Measurements from ENCODE around the gene AK5.
A peak's percentile ranks its signal among the peaks of the same experiment; 100 is the strongest.

AK5 gene

DNA sequence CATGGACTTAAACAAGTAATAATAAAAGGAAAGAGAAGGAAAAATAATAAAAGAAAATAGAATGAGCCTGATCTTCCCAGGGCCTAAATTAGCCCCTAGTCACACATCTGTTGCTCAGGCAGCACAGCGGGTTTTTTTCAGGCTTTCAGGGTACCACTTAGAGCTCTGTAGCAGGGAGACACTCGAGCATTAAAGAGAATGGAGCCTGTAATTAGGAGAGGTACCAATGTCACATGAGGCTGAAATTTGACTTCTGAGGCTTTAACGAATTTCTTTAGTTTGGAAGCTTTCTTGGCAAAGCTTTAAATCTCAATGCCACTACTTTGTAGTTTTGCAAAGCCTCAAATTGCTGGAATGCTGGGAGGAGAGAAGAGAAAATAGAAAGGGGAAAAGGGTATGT lies 116.3 kb downstream of the AK5 start:
- TF ChIP-seq, protein P1, sequence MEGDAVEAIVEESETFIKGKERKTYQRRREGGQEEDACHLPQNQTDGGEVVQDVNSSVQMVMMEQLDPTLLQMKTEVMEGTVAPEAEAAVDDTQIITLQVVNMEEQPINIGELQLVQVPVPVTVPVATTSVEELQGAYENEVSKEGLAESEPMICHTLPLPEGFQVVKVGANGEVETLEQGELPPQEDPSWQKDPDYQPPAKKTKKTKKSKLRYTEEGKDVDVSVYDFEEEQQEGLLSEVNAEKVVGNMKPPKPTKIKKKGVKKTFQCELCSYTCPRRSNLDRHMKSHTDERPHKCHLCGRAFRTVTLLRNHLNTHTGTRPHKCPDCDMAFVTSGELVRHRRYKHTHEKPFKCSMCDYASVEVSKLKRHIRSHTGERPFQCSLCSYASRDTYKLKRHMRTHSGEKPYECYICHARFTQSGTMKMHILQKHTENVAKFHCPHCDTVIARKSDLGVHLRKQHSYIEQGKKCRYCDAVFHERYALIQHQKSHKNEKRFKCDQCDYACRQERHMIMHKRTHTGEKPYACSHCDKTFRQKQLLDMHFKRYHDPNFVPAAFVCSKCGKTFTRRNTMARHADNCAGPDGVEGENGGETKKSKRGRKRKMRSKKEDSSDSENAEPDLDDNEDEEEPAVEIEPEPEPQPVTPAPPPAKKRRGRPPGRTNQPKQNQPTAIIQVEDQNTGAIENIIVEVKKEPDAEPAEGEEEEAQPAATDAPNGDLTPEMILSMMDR (conservative IDR thresholded peaks at IDR 0.05): no peak
- H3K27ac ChIP-seq: no peak overlapping the region

DNA sequence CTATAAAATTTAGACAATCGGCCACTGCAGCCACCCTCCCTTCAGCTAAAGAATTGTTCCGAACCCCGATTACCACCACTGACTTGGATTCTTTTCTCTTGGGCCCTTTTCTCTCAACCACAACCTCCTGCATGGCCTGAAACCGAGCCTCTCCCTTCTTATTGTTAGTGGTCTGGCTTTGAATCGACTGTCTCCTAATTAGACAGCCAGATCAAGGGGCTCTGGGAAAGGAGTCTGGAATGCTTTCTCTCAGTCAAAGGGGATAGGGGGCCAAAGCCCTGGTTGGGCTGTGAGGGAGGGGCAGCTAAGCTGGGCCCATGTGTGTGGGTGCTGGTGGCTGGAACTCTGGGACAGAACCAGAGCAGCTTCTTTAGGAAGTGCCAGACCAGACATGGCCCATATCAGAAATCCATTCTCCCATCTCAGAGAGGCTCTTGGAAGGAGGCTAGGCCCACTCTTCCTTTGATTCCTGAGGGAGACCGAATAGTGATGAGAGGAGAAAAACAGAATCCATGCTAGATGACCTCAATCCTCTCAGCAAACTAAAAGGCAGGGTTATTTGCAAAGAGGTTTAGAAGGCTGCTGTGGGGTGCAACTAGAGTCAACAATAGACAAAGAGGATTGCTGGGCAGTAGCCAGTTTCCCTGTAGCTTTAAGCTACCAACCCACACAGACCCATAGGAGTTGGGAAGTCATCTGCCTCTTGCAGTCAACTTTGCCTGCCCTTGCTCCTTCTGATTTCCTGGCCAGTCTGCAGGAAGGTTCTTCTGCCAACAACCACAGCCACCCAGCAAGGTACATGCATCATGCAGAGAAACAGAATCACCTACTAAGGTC lies 117.6 kb downstream of the AK5 start:
- no peak overlapping the region for H3K27ac ChIP-seq
- TF ChIP-seq, protein P1 (conservative IDR thresholded peaks at IDR 0.05): no peak

DNA sequence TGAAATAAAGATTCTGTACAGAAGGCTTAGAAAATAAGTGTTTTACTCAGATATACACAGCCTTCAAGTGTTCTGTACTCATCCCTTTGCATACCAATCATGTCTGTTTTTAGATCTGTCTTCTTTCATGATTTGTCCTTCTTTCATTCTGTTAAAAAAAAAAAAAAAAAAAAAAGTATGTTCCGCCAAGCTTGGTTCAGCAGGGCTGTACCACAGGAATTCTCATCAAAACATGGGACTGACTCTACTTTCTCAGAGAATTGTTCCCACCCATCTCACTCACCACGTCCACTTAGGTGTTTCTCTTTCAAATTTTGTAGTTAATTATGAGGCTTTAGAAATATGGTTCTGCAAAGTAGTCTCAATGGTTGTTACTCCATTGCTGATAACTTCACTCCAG lies 119.0 kb downstream of the AK5 start:
- no peak overlapping the region for H3K27ac ChIP-seq
- TF ChIP-seq, protein P1 (conservative IDR thresholded peaks at IDR 0.05): no peak

DNA sequence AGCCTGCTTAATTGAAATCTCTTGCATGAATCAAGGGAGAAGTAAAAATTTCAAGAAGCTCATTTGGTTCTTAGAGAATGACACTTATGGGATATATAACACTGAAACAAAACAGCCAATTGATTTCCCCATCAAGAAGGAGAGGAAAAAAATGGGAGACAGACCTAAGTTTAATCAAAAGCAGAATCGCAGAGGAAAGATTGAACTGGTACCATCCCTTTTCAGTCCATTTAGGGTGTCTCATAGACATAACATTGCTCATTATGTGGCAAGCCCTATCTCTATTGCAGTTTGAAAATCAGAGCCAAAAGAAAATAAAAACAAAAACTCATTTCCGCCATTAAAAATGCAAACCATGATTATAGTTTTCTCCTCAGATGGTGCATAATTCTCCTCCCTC lies 119.6 kb downstream of the AK5 start:
- no peak overlapping the region for H3K27ac ChIP-seq
- TF ChIP-seq, protein P1 (conservative IDR thresholded peaks at IDR 0.05): no peak

DNA sequence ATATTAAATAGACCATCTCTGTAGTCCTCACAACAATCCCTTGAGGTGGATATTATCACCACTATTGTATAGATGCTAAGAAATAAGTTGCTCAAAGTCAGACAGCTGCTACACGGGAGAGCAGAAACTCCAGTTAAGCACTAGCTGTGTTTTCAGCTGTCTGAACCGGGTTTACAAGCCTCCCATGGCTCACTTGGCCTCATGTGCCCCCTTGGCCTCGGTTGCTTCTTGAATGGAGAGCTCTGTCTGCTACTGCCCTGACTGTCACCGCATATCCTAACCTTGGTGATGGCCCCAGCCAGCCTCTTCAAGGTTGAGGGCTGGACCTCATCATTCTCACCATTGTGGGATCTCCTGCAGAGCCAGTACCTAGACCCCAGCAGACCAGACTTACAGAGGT lies 123.4 kb downstream of the AK5 start:
- H3K27ac ChIP-seq: no peak overlapping the region
- TF ChIP-seq, protein P1 (conservative IDR thresholded peaks at IDR 0.05): no peak

DNA sequence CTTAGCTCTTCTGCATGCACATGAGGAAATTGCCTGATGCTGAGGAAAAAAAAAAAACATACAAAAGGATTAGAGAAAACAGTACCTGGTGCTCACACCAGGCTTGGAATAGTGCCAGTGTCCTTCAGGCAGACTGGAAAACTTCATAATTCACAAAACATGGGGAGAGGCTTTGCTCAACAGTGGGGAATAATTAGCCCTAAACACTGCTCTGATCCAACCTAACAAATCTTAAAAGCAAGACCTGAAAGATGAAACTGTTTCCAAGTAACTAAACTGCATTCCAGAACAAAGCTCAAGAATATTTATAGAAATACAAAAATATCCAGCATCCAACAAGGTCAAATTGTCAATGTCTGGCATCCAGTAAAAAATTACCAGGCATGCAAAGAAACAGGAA lies 124.8 kb downstream of the AK5 start:
- TF ChIP-seq, protein P1 (conservative IDR thresholded peaks at IDR 0.05): no peak
- H3K27ac ChIP-seq: no peak overlapping the region; the same call in 1 of the 2 replicates

DNA sequence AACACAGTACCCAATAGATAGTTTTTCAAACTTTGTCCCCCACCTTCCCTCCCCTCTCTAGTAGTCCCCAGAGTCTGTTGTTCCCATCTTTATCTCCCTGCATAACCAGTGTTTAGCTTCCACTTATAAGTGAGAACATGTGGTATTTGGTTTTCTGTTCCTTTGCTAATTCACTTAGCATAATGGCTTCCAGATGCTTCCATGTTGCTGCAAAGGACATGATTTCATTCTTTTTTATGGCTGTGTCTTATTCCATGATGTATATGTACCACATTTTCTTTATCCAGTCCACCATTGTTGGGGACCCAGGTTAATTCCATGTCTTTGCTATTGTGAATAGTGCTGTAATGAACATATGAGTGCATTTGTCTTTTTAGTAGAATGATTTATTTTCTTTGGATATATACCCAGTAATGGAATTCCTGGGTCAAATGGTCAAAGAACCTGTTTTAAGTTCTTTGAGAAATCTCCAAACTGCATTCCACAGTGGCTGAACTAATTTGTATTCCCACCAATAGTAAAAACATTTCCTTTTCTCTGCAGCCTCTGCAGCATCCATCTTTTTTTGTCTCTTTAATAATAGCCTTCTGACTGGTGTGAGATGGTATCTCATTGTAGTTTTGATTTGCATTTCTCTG lies 126.0 kb downstream of the AK5 start:
- TF ChIP-seq, protein P1 (conservative IDR thresholded peaks at IDR 0.05): no peak
- no peak overlapping the region for H3K27ac ChIP-seq

DNA sequence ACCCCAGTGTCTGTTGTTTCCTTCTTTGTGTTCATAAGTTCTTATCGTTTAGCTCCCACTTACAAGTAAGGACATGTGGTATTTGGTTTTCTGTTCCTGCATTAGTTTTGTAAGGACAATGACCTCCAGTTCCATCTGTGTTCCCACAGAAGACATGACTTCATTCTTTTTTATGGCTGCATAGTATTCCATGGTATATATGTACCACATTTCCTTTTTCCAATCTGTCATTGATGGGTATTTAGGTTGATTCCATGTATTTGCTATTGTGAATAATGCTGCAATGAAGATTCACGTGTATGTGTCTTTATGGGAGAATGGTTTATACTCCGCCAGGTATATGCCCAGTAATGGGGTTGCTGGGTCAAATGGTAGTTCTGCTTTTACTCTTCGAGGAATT lies 127.1 kb downstream of the AK5 start:
- H3K27ac ChIP-seq: peak overlapping the region; percentile 6; the same call in 1 of the 2 replicates

All from VCaP (cell line).